Measurements from ENCODE around the gene FAM25G. TPM values are rescaled to one million over a fixed set of nuclear protein-coding genes. Genes with fewer than 3 reads are reported as not detected.

FAM25G gene
- total RNA-seq = 5.3 and 29.8 TPM in 2 replicates

DNA sequence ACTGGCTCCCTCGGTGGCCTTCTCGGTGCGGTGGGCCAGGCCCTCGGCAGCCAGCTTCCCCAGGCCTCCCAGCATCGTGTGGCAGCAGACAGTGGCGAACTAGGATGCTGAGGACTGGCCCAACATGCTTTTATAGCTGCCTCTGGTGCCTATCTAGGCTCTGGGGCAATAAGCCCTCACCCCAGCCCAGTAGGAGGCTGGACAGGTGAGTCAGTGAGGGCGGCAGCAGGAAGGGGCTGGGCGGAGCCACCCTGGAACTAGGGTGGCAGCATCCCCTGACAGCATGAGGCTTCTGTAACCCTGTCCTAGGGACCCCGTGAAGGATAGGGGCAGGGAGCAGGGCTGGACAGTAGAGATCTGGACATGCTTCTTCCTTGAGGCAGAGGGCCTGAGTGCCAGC, at the start of gene FAM25G:
TSS of gene FAM25G (minus strand) at position 101 of the 400 bp plus-strand sequence. CDS start at position 75, 26 bp downstream.

DNA sequence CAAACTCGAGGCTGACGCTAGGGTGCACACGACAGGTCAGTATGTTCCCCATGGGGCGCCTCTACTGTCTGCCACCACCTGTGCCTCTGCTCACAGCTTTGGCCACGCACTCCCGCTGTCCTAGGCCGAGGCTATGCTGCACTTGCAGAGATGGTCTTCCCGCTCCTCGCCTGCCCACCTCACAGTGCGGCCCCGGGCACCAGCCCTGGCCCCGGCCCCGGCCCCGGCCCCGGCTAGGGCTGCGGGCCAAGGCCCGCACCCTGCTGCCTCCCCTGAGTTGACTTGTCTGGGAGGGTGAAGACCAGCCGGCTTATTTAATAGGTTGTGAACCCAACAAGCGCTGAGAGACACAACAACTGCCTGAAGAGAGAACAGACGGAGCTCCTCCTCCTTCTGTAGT, 32.0 kb upstream of the FAM25G start, which contains the start of gene AGAP9:
TSS of gene AGAP9 (minus strand) at position 164 of the 400 bp plus-strand sequence. CDS start at position 52, 112 bp downstream.

DNA sequence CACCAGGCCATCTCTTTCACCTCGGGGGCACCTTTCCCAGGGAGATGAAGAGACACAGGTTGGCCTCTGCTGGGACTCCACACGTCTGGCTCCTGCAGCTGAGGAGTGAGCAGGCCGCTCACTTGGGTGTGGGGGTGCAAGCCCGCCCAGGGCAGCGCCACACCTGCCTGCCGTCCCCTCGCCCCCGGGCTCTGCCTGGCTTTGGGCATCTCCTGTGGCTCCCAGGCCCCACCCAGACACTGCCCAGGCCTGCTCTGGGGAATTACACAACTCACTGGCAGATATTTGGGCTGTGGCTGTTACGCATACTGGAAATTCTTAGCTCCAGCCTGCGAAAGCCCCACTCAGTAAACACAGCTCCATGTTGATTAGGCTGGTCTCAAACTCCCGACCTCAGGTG, 7.6 kb downstream of the FAM25G start, which contains the start of gene ANXA8:
TSS of gene ANXA8 (minus strand) at position 193 of the 400 bp plus-strand sequence. CDS start at position 11, 182 bp downstream.

Other genes with a start within 250 kb of the FAM25G start
- not detected in 2 replicates for gene GDF10, start 191.5 kb downstream of the FAM25G start, total RNA-seq
- not detected in 2 replicates for gene GDF2, start 169.2 kb downstream of the FAM25G start, total RNA-seq
- not detected in 2 replicates for gene RBP3, start 143.3 kb downstream of the FAM25G start, total RNA-seq
- 2.3 TPM in 2 replicates for gene ZNF488, start 107.4 kb downstream of the FAM25G start, total RNA-seq
- 189 and 221 TPM in 2 replicates for gene ANXA8, start 7.6 kb downstream of the FAM25G start, total RNA-seq
- gene AGAP9, start 31.9 kb upstream of the FAM25G start, total RNA-seq = 0.09 and 1.2 TPM in 2 replicates